HepG2 (cell line): ENCODE results near the gene CDC37. TPM values are rescaled to one million over a fixed set of nuclear protein-coding genes. Genes with fewer than 3 reads are reported as not detected.

Experiments used
- BATF2 ChIP-seq: sonication (generic); formaldehyde crosslinking; IDR thresholded peaks from 2 replicates; pipeline ENCODE4 v1.8.0; 2022; ENCODE audit warnings: mild to moderate bottlenecking, missing genetic modification reagents, moderate library complexity
- DPF2 ChIP-seq: sonication (generic); formaldehyde crosslinking; IDR thresholded peaks from 2 replicates; pipeline ENCODE4 v1.4.0; 2020; ENCODE audit warnings: mild to moderate bottlenecking, low read depth, missing genetic modification reagents, borderline replicate concordance
- HIC2 ChIP-seq: sonication (generic); formaldehyde crosslinking; IDR thresholded peaks from 2 replicates; pipeline ENCODE4 v1.9.0; 2022; ENCODE audit warnings: low read depth, missing genetic modification reagents
- HMGXB3 ChIP-seq: sonication (generic); formaldehyde crosslinking; IDR thresholded peaks from 2 replicates; pipeline ENCODE4 v1.4.0; 2020; ENCODE audit warnings: missing genetic modification reagents, borderline replicate concordance
- HOXA7 ChIP-seq: sonication (generic); formaldehyde crosslinking; IDR thresholded peaks from 2 replicates; pipeline ENCODE4 v1.8.1; 2022; ENCODE audit warnings: mild to moderate bottlenecking, missing genetic modification reagents, moderate library complexity
- KLF15 ChIP-seq: sonication (generic); formaldehyde crosslinking; IDR thresholded peaks from 2 replicates; pipeline ENCODE4 v1.8.1; 2023; ENCODE audit warnings: borderline replicate concordance, mild to moderate bottlenecking, inconsistent platforms, missing genetic modification reagents, mixed read lengths
- MXD3 ChIP-seq: IDR thresholded peaks from 2 replicates; pipeline ENCODE4 v1.6.1; 2016; ENCODE audit warnings: mild to moderate bottlenecking, missing biosample characterization, missing genetic modification reagents
- RXRA ChIP-seq: sonication (generic); formaldehyde crosslinking; IDR thresholded peaks from 2 replicates; pipeline ENCODE4 v1.5.1; 2020; ENCODE audit warnings: missing genetic modification reagents
- SMARCC2 ChIP-seq: fragments of 450-650 bp; IDR thresholded peaks from 2 replicates; pipeline ENCODE4 v1.6.1; 2017; ENCODE audit warnings: antibody characterized with exemption, mild to moderate bottlenecking
- TBP ChIP-seq: sonication (generic); formaldehyde crosslinking; IDR thresholded peaks from 2 replicates; pipeline ENCODE4 v1.5.0; 2020; ENCODE audit warnings: missing genetic modification reagents
- WIZ ChIP-seq: sonication (generic); formaldehyde crosslinking; IDR thresholded peaks from 2 replicates; pipeline ENCODE4 v1.5.1; 2020; ENCODE audit warnings: mild to moderate bottlenecking, missing genetic modification reagents
- ZBTB42 ChIP-seq: sonication (generic); formaldehyde crosslinking; IDR thresholded peaks from 2 replicates; pipeline ENCODE4 v1.5.0; 2020; ENCODE audit warnings: mild to moderate bottlenecking, missing genetic modification reagents
- ZNF101 ChIP-seq: sonication (generic); formaldehyde crosslinking; IDR thresholded peaks from 2 replicates; pipeline ENCODE4 v1.4.0; 2020; ENCODE audit warnings: mild to moderate bottlenecking, low read depth, missing genetic modification reagents, borderline replicate concordance
- ZNF3 ChIP-seq: IDR thresholded peaks from 2 replicates; pipeline ENCODE4 v1.7.0; 2017; ENCODE audit warnings: inconsistent platforms
- ZNF513 ChIP-seq: sonication (generic); formaldehyde crosslinking; conservative IDR thresholded peaks from 2 replicates; pipeline ENCODE4 v1.5.0; 2020; ENCODE audit warnings: missing genetic modification reagents
- ZNF780A ChIP-seq: sonication (generic); formaldehyde crosslinking; IDR thresholded peaks from 2 replicates; pipeline ENCODE4 v1.8.0; 2022; ENCODE audit warnings: mild to moderate bottlenecking, missing genetic modification reagents, moderate library complexity
- ZNF800 ChIP-seq: sonication (generic); formaldehyde crosslinking; IDR thresholded peaks from 2 replicates; pipeline ENCODE4 v1.4.0; 2020; ENCODE audit warnings: missing genetic modification reagents
- polyA plus RNA-seq, 8 experiments: library from polyadenylated mRNA; depleted of rRNA in 3 of 8; stranded (reverse) in 7 of 8; unstranded in 1 of 8; fragments of >200 nt; fragmentation: Illumina TruSeq in 4 of 8; extraction: Trizol in 4 of 8; gene quantifications; 2 replicates each; pipeline versions ENCODE4 v1.2.1 to v1.2.3, GENCODE V29; 2011 to 2016; ENCODE audit warnings: low read depth in 4 of 8, missing spikeins in 1 of 8, mixed read lengths in 1 of 8; ENCODE audit not compliant: insufficient read depth in 1 of 8
- total RNA-seq, 5 experiments: library from RNA; depleted of rRNA; stranded (reverse); fragments of >200 nt; fragmentation: Illumina TruSeq; extraction: Trizol; gene quantifications; 2 replicates each; pipeline ENCODE4 v1.2.3, GENCODE V29; 2016; ENCODE audit warnings: low read depth in 1 of 5

Gene CDC37
- total and polyA plus RNA-seq, 2 of the 13 experiments (the other 11 are each of a cell fraction or from before 2014, with no cell fraction given) = 158 to 177 TPM

GRCh38 chr19:10416380-10417257, 13.3 kb upstream of the CDC37 start (continued):
- peak; percentile 56; the same call in 1 of the 2 replicates for TF ChIP-seq HIC2 (CRISPR knock-in tag)
- peak; percentile 40; the same call in 1 of the 2 replicates for TF ChIP-seq HMGXB3 (CRISPR knock-in tag)
- TF ChIP-seq TBP (CRISPR knock-in tag) = peak; percentile 35; the same call in 1 of the 2 replicates
- peak; percentile 77; the same call in 1 of the 2 replicates for TF ChIP-seq KLF15 (CRISPR knock-in tag)
- TF ChIP-seq ZNF101 = no peak
- no peak for TF ChIP-seq WIZ (CRISPR knock-in tag)
- no peak for TF ChIP-seq ZBTB42 (CRISPR knock-in tag)
- peak; percentile 79 for TF ChIP-seq RXRA (CRISPR knock-in tag)
- TF ChIP-seq ZNF800 (CRISPR knock-in tag) = peak; percentile 92; the same call in 1 of the 2 replicates
- TF ChIP-seq ZNF780A = no peak
- TF ChIP-seq SMARCC2 = no peak
- TF ChIP-seq MXD3 (CRISPR knock-in tag) = no peak
- no peak for TF ChIP-seq BATF2
- 0 out of 2 replicates have a peak, but pooled peaks have one; percentile 43 for TF ChIP-seq HOXA7 (CRISPR knock-in tag)
- TF ChIP-seq DPF2 (CRISPR knock-in tag) = no peak; the same call in 1 of the 2 replicates
- TF ChIP-seq ZNF513 = no peak; the same call in 1 of the 2 replicates
- no peak for TF ChIP-seq ZNF3 (CRISPR knock-in tag)
